ENCODE data around the gene ATP10A. TPM values are rescaled to one million over a fixed set of nuclear protein-coding genes. Genes with fewer than 3 reads are reported as not detected.

ATP10A gene
- total and polyA plus RNA-seq, 7 donors, result 0.08 to 0.60 (median 0.36) TPM

DNA sequence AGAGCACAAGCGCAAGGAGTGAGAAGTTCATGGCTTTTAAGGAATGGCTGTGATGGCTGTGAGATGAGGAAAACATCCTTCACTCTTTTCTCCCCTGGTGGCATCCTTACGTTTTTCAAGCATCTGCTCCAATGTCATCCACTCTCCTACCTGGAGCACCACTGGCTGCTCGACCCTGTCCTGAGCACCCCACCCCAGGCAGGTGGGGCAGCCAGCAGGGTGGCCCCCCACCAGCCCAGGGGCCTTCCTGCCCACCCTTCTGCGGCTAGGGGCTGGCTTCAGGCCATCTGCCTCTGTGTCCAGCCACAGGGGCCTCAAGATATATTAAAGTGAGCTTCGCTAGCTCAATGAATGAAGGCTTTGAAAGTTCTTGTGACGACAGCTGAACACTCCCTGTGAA is 56.1 kb downstream of the ATP10A start:
- ATAC-seq (no peak), DNase-seq (no peak)
- Histone ChIP-seq H3K4me3 (no peak overlapping the region), H3K36me3 (ENCODE audit: insufficient read depth in 1 of 2, low read depth in 1 of 2) (no peaks in the 10 kb centered on the region), H3K9me3 (no peaks in the 10 kb centered on the region), H3K27ac (no peak overlapping the region), H3K4me1 (no peaks in the 10 kb centered on the region), H3K27me3 (ENCODE audit: insufficient read depth in 3 of 3, low read length in 2 of 3) (peaks cover 0 to 2% (median 0%) of the 10 kb centered on the region in 3 donors)
- intact Hi-C loops (cut with DNase I), result no loop called here
- 73 to 89% (median 80%) methylated on average over 6 of the region's 6 CpGs for WGBS, 3 donors
- TF ChIP-seq, protein P1, sequence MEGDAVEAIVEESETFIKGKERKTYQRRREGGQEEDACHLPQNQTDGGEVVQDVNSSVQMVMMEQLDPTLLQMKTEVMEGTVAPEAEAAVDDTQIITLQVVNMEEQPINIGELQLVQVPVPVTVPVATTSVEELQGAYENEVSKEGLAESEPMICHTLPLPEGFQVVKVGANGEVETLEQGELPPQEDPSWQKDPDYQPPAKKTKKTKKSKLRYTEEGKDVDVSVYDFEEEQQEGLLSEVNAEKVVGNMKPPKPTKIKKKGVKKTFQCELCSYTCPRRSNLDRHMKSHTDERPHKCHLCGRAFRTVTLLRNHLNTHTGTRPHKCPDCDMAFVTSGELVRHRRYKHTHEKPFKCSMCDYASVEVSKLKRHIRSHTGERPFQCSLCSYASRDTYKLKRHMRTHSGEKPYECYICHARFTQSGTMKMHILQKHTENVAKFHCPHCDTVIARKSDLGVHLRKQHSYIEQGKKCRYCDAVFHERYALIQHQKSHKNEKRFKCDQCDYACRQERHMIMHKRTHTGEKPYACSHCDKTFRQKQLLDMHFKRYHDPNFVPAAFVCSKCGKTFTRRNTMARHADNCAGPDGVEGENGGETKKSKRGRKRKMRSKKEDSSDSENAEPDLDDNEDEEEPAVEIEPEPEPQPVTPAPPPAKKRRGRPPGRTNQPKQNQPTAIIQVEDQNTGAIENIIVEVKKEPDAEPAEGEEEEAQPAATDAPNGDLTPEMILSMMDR (IDR thresholded peaks at IDR 0.05), result no peak

DNA sequence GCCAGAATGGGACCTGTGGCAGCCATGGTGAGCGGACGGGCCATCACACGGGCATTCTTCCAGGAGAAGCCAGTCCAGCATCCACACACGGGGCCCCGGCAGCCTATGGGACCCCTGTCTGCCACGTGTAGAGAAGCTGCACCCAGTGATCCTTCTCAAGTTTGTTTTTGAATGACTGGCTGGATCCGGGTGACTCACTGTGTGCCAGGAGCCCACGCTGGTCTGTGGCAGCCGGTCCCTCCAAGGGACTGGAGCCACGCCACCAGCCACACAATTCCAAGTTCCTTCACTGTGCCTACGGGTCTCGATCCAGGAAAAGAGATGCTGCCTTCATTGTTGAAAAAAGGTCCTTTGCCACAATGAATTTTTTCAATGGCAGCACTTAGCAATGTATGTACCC is 58.1 kb downstream of the ATP10A start:
- Histone ChIP-seq H3K27me3 (ENCODE audit: insufficient read depth in 3 of 3, low read length in 2 of 3) (no peaks in the 10 kb centered on the region), H3K4me1 (no peaks in the 10 kb centered on the region), H3K36me3 (ENCODE audit: insufficient read depth in 1 of 2, low read depth in 1 of 2) (no peaks in the 10 kb centered on the region), H3K9me3 (no peaks in the 10 kb centered on the region), H3K27ac (no peak overlapping the region), H3K4me3 (no peak overlapping the region)
- TF ChIP-seq, protein P1 (IDR thresholded peaks at IDR 0.05), result no peak
- WGBS, 3 donors, result 42 to 66% (median 47%) methylated on average over 12 of the region's 12 CpGs
- intact Hi-C loops (cut with DNase I), result no loop called here
- ATAC-seq (no peak), DNase-seq (no peak)

DNA sequence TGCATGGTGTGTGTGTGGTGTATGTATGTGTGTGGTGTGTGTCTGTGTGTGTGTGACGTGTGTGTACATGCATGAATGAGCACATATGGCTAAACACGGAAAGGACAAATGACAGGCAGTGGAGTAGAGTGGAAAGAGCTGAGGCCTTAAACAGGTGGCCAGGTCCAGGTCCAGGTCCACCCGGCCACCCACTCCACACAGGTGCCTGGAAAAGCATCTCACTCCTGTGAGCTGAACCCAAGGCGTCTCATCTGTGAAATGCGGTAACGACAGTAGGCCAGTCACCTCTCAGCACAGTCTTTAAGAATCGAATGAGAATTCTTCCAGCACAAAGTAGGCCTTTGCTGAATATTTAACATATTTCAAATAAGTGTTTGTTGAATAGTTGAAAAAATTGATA is 58.7 kb downstream of the ATP10A start:
- intact Hi-C loops (cut with DNase I), result no loop called here
- 76 to 91% (median 87%) methylated on average over 7 of the region's 7 CpGs for WGBS, 3 donors
- no peak overlapping the region for H3K27ac ChIP-seq
- ATAC-seq, result no peak
- H3K4me1 ChIP-seq, result no peaks in the 10 kb centered on the region
- H3K36me3 ChIP-seq (ENCODE audit: insufficient read depth in 1 of 2, low read depth in 1 of 2), result no peaks in the 10 kb centered on the region
- DNase-seq, result no peak
- TF ChIP-seq, protein P1 (IDR thresholded peaks at IDR 0.05), result no peak
- H3K27me3 ChIP-seq (ENCODE audit: insufficient read depth in 3 of 3, low read length in 2 of 3), result no peaks in the 10 kb centered on the region
- no peak overlapping the region for H3K4me3 ChIP-seq
- H3K9me3 ChIP-seq, result no peaks in the 10 kb centered on the region

DNA sequence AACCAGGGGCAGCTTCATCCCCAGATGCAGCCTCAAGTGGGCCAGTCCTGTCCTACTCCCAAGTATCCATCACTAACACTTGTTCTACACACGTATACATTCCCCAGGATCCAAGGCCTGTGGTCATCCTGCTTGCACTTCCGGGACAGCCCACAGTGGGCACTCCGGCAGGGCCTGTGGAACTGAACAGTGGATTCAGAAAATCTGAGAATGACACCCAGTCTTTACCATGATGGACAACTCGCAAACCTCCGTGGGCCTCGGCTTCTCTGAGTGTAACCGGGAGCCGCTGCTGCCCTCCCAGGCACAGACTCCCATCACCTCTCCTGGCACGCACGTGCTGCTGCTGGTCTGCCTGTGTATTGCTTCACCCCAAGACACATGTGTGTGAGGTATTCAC is 59.6 kb downstream of the ATP10A start:
- Histone ChIP-seq H3K36me3 (ENCODE audit: insufficient read depth in 1 of 2, low read depth in 1 of 2) (no peaks in the 10 kb centered on the region), H3K4me1 (no peaks in the 10 kb centered on the region), H3K9me3 (no peaks in the 10 kb centered on the region), H3K27ac (no peak overlapping the region), H3K4me3 (no peak overlapping the region), H3K27me3 (ENCODE audit: insufficient read depth in 3 of 3, low read length in 2 of 3) (no peaks in the 10 kb centered on the region)
- ATAC-seq (no peak), DNase-seq (no peak)
- 86 to 97% (median 92%) methylated on average over 10 of the region's 10 CpGs for WGBS, 3 donors
- TF ChIP-seq, protein P1 (IDR thresholded peaks at IDR 0.05), result no peak
- intact Hi-C loops (cut with DNase I), result no loop called here

DNA sequence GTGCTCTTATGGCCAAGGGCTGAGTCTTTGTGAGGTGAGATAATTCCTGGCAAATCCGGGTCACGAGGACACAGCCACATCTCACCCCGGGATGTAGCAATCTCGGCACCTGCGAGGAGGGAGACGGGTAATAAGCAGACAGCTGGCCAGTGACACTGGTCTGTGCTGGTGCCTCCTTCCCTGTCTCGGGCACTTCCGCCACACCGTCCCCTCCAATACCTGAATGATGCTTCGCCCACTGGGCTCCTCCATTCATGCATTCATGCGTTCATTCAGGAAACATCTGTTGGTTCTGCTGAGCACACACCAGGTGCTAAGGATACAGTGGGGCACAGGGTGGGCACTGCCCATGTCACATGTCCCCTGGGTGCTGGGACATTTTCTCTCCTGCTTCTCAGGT is 60.1 kb downstream of the ATP10A start:
- no peak overlapping the region for H3K27ac ChIP-seq
- intact Hi-C loops (cut with DNase I), result no loop called here
- no peak overlapping the region for H3K4me3 ChIP-seq
- no peaks in the 10 kb centered on the region for H3K9me3 ChIP-seq
- TF ChIP-seq, protein P1 (IDR thresholded peaks at IDR 0.05), result no peak
- no peak for DNase-seq
- H3K4me1 ChIP-seq, result peaks cover 4% of the 10 kb centered on the region
- H3K27me3 ChIP-seq (ENCODE audit: insufficient read depth in 3 of 3, low read length in 2 of 3), result no peaks in the 10 kb centered on the region
- no peaks in the 10 kb centered on the region for H3K36me3 ChIP-seq (ENCODE audit: insufficient read depth in 1 of 2, low read depth in 1 of 2)
- WGBS, 3 donors, result 95 to 97% (median 95%) methylated on average over 11 of the region's 11 CpGs
- no peak for ATAC-seq
